Measurements from ENCODE around the gene BTBD9.

BTBD9 gene

DNA sequence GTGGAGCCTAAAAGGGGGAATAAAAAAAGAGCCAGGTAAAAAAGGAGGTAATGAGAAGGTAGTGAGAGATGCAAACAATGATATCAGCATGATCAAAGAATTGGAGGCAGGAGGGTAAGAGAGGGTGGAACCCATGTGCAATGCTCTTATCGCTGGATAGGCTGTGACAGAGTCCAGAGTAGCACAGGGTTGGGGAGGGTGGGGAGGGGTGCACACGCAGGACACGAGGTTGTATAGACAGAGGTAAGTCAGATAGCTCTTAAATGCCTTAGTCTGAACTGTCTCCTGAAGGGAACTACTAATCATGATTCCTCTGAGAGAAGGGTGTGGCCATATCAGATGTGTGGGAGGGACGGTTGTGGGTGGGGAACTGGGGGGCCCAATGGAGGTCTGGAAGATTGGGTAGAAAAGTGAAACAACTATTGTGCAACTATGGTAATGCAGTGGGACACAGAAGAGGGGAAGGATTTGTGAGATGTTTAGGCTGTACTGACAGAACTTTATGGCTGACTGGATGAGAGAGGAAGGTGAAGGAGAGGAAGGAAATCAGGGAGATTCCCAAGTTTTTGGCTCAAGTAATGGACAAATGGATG is 354.8 kb downstream of the BTBD9 start:
- DNase-seq (ENCODE audit: low spot score): no peak

DNA sequence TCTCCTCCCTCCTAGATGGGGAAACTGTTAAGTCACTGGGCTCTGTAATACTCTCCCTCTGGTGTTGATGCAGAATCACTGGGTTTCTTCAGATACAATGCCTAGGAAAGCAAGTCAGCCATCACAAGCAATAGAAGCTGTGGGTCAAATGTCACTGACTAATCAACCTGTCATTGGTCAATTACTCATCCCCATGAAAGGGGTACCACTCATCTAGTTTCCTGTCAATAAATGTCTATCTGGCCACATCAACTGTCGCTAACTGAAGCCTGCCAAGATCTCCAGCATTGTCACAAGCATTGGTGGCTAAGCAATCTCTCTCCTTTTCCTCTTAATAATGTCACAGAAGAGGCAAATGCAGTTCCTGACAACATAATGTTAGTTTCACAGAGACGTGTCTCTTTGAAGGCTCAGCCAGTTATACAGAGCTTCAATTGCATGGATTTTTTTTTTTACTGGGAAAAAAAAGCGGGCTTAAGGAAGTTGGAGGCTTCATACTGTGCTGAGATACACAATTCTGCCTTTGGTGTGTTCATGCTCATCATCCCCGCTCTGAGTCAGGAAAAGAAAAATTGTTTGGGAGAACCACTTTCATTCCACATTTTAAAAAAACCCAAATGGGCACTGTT is 355.9 kb downstream of the BTBD9 start:
- no peak for DNase-seq (ENCODE audit: low spot score)

DNA sequence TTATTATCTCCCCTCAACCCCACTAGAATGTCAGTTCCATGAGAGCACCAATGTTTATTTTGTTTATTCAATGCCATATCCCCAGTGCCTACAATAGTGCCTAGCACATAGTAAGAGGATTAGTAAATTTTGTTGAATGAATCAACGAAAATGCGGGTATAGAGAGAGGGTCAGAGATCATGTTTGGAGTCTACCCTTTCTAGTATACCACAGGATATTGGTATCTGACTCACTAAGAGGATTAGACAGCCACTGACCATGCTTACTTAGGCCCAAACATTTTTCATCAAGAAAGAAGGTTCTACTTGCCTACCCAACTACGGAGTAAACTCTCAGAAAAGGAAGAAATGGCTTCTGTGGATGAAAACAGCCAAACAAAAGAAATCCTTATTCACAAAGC is 356.8 kb downstream of the BTBD9 start:
- DNase-seq (ENCODE audit: low spot score): no peak

DNA sequence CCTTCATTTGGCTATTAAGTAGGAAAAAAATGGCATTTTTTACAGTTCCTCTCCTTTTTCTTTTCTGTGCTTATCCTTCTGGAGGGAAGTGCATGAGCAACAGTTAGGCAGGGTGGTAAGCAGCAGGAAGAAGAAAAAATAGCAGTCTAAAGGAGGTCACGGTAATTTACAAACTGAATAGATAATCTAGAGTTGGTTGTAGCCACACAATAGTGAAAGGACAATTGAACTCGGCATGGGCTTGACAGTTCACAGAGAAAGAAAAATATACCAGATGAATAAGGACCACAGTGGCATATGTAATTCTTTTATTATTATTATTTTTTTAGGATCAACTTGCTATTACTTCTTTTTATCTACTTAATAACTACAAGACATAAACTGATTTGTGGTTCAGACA is 358.6 kb downstream of the BTBD9 start:
- no peak for DNase-seq (ENCODE audit: low spot score)

DNA sequence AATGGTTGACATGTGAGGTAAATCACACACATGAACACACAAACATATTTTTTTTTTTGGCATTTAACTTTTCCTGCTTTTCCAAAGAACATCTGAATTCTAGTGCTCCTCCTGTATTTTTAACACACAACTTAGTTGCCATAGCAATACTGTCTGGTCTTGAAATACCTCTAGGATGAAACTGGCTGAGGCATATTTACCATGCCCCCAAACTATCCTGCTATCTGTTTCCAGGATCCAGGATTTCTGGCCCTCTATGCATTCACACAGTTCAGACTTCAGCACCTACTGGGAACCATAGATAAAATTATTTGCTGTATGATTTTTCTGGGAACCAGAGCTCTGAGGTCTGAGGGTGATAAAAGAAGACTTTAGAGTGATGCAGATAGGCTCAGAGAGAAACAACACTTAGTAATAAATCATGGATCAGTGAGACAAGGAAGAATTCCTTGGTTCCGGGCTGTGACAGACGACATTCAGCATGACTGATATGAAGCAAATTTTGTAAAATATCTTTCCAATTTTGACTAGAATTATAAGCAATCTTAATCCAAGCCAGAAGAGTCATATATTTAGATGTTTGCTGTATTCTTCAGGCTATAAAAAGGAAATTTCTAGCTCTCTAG is 359.7 kb downstream of the BTBD9 start:
- DNase-seq (ENCODE audit: low spot score): no peak

DNA sequence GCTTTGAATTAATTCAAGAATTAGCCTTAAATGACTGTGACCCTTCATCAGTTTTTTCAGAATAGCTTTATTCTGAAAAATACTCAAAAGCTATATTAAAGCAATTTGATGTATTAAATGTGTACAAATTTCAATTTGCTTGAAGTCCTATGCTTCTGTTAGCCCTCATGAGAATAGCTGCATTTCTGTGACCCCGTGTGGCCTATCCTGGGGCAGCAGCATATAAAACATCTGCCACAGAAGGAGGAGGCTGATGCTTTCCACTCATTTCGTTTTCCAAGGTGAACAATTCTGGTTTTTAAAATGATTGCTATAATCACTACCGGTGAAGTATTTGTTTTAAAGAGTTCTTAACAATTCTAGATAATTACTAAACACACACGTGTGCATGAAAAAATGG is 360.3 kb downstream of the BTBD9 start:
- peak; percentile 12 for DNase-seq (ENCODE audit: low spot score)

DNA sequence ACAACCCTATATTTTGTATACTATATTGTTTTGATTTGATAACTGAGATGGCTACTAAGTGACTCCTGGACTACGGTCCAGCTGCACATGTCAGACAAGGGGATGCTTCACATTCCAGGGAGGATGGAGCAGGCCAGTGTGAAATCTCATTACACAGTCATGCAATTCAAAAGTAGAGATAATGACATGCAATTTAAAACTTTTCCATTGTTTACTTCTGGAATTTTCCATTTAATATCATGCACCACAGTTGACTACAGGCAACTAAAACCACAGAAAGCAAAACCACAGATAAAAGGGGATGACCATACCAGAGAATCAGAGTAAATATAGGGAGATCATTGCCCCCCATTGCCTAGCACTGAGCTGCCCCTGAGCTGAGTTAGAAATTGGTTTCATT is 366.4 kb downstream of the BTBD9 start:
- no peak for DNase-seq (ENCODE audit: low spot score)

DNA sequence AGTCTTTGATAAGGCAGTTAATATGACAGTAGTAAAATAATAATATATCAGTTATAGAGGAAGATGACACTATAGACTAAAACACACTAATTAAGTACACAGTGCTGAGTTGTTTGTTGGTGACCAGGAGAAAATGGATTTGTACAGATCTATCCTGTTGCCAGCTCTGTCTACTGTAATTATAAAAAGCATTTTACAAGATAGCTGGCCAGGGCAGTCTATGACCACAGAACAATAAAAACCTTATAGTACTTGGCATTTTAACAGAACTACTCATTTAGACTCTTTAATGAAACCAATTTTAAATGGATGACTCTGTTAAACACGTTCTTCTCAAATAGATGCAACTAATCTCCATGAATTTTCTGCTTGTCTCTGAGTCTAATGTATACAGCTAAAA is 367.5 kb downstream of the BTBD9 start:
- DNase-seq (ENCODE audit: low spot score): no peak

DNA sequence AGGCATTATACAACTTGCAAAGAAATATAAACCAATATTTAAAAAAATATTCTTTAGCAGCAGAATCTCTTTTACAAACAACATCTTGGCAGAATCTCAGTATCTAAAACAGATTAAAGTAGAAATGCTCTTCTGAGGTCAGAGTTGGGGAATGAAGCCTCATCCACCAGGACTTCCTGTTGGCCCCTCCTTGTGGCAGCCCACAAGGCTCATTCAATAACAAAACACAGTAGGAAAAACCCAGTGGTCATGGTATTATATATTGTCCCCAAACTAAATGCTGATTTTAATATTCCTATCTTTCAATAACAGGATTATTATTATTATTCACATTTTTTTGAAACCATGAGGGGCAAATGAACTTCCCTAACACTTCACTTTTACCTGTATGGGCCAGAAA is 368.6 kb downstream of the BTBD9 start:
- DNase-seq (ENCODE audit: low spot score): no peak

DNA sequence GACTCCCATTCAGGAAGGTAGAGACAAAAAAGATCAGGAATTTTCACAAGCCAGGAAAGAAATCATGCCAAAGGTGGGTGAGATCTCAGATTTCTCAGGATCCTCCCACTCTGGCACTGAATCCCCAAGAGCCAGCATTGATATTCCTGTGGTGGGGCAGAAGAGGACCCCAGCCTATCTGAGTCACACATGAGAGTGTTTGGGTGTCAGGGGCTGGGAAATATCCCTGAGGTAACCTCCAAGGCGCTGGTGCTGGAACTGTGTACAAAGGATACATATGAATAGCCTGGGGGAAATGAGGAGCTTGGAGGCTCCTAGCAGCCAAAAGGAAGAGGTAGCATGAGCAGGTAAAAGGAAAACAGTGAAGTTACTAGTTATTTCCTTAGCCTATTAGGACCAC is 369.4 kb downstream of the BTBD9 start:
- no peak for DNase-seq (ENCODE audit: low spot score)

DNA sequence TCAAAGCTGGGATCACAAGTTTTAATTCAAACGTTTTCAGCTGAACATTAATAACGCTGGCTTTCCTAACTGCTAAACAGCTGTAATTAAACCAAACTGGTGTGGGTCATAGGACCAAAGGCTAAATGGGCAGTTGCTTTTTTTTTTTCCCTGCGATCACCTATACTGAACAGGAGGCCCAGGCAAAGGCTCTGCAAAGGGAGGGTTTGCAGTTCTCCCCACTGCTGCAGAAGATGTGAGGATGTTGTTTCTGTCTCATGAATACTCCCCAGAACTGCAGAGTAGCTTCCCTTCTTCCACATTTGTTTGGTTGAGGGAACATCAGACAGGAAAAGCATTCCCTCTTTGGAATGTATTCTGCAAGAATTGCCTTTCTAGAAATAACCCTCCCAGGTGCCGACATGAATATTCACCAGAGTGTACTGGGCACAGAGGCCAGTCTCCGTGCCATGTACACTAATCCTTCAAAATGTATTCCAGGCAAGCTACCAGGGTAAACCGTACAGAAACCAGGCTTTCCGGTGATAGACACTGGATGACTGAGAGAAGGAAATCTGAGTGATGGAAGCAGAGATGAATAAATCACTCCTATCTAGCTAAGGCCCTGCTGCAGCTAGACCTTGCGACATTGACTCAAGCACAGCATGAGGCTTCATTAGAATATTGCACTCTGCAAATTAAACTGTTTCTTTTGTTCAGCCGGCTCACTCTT is 370.1 kb downstream of the BTBD9 start:
- DNase-seq (ENCODE audit: low spot score): no peak

DNA sequence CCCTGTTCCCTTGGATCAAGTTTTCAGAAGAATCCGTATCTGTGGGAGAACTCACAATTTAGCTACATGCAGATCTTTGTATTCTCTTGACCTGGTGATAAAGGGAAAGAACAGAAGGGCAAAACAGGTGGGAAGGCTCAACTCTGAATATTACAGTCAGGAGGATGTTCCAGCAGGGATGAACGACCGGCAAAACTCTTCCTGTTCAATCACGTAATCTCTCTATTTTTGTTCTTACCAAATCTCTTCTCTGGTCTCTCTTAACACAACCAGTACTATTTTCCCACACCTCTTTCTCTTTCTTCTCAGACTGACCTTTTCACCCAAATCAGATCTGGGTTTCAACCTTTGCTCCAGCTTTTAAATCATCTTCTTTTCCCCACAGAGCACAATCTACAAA is 371.4 kb downstream of the BTBD9 start:
- no peak for DNase-seq (ENCODE audit: low spot score)

DNA sequence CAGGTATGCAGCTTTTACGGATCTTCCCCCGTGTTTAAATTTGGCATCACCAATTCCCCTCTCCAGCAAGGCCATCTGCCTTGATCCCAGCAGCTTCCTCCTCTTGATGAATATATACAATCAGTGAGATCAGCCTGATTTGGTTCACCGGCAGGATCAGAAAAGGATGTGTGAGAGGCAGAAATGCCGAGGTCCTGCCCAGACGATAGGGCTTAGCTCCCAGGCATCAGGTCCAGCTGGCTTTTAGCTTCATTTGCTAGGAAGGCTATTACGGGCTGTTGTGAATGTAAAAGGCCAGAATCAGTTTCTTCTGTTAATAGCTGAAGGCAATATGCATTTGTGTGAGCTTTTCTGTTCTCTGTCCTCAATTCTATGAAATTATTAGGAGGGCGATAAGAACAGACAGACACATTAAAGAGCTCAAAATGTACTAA is 372.8 kb downstream of the BTBD9 start:
- no peak for DNase-seq (ENCODE audit: low spot score)

DNA sequence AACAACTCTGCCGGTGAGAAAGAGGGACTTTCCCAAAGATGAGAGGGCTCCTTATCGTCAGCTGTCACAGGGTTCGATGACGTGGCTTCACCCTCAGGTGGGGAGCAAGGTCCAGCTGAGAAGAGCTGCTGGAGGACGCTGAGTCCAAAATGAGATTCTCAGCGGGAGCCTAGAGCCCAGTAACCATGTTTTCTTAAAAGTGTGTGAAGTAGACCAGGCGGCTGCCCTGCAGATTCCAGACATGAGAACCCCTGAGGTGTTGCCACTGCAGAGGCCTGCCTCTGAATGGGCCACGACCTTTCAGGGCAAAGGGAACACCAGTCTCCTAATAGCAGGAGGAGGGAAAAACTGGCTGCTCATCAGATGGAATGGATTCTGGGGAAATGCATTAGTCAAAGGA is 375.1 kb downstream of the BTBD9 start:
- DNase-seq (ENCODE audit: low spot score): no peak

DNA sequence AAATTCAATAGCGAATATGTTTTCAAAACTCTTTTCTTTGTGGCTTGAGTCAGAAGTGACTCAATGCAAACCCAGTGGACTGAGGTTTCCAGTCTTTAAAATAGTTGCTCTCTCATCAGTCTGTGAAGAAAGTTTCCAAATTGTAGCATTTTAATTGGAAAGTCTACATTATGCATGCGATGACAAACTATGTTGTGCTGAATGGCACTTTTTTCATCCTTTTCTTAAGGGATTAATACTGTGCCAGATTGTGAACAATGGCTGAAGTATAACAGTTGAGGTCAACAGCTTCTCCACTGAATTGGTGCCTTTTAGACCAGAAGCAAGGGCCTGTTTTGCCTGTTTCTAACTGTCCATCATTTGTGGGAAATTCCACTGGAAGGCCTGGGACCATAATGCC is 377.1 kb downstream of the BTBD9 start:
- DNase-seq (ENCODE audit: low spot score): no peak

DNA sequence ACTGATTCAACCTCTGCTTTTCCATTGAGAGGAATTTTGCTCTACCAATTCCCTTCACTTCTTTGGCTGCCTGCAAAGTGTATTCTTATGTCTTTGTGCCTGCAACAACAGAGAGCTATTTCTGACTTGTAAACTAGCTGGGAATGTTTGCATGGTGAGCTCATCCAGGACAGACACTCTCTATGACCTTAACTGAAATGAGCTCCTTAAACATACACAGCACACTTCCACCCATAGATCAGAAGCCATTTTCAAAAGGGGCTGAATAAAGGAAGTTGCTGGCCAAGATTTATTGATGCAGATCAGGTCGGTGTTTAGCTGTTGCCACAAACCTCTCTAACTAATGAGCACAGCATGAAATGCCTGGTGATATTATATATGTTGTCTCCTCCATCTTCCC is 377.7 kb downstream of the BTBD9 start:
- no peak for DNase-seq (ENCODE audit: low spot score)

DNA sequence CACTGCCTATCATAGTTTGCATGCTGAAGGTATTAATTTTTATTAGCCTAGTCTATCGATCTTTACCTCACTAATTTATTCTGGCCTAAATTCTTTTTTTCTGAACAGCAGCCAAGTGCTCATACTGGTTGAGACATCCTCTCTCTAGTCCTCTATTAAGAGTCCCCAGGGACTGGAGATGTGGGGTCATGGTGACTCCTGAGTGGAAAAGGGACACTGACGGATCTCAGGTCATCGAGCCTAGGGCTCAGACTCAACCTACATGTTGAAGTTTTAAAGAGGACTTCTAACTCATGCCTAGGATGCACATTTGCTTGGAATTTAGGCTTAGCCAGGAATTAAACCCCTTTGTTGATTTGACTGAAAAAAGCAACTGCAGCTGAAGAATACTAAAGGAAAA is 378.1 kb downstream of the BTBD9 start:
- no peak for DNase-seq (ENCODE audit: low spot score)

DNA sequence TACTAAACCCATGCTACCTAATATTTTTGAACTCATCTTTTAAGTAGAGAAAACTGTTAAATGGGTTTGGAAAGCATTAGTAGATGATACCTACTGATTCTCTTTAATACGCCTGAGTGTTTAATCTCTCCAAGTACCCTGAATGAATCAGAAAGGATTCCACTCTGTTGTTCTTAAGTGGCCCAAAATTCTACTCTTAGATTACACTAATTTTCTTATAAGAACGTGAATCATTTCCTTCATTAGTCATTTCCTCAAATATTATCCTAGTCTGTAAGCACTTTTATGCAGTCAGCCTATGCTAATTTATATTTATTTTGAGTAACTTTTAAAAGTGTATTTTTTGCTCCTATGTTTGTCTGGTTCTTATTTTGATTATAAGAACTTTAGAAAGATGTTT is 380.0 kb downstream of the BTBD9 start:
- no peak for DNase-seq (ENCODE audit: low spot score)

DNA sequence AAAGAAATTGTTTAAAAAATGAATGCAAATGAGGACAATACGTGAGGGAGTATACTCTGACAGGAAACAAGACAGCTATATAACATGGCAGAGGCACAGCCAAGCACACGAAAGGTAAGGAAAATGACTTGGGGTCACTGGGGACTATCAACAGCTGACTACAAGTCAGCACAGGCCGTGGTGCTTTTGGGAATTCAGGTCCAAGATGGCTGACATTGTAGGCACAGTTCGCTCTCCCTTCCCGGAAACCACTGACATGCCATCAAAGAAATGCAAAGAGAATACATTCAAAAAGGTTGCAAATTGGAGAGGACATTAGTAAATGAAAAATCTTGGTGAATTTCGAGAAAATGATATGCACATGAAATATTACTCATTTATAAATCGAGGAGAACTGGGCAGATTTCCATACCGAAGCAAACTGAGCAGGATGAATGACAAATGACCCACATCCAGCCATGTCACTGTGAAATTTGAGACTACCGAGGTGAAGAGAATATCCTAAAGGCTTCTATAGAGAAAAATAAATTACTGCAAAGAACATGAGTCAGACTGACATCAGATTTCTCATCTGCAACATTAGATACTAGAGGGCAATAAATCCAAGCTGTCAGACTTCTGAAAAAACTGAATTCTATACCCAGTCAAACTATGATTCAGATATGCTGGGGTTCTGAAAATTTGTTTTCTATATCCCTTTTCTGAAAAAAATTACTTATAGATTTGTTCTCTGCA is 391.1 kb downstream of the BTBD9 start:
- no peak for DNase-seq (ENCODE audit: low spot score)

DNA sequence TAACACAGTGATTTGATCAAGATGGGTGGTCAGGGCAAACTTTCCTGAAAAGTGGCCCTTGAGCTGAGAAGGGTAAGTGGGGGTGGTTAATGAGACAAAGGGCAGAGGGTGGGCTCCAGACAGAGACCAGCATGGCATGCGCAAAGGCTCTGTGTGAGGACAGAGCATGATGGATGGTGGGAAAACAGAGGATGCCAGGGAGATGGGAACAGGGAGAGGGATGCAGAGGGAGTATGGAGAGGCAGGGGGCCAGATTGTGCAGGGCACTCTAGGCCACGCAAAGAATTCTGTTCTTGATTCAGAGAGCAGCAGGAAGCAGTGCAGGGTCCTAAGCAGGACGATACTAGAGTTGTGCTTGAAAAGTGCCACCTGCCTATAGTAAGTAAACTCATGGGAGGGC is 394.4 kb downstream of the BTBD9 start:
- DNase-seq (ENCODE audit: low spot score): no peak

DNA sequence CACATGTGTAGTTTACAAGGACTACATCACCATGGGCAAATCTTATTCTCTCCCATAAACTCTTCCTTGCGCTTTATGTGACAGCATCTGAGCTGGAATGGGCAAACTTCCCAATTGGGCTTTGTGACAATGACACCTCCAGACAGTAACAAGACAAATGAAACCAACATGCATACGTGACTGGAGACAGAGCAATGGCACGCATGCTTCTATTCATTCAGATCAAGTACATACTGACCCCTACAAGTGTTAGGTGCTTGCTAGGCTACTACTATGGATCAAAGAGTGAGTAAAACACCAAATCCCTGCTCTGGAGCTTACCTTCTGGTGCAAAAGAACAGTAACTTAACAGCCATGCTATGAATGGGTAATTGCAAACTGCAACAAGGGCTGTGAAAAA is 394.9 kb downstream of the BTBD9 start:
- no peak for DNase-seq (ENCODE audit: low spot score)

DNA sequence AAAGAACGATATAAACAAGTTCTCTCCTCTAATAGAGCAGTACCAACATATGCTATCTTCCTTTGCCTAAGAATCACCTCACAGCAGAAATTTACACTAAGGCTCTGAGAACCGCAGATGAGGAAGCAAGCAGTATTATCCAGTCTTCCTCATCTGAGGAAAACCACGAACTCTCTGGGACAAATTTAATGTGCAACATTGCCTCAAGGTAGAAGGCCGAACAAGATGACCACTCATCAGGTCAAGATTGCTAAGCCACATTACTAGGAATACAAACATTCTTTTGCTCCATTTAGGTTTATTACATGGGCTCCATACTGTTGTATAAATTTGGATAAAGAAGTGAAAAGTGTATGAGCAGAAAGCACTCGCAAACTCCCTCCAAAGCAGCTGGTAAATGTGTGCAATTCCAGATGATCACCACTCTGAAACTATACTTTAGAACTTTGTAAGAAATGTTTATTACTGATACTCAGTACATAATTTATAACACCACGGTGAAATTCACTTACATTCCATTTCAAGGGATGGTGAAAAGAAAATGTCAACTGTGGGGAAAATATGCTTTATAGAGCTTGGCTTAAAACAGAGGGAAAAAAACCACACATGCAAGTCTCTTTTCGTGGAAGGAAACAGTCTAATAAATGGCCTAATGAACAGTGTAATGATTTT is 398.4 kb downstream of the BTBD9 start:
- DNase-seq (ENCODE audit: low spot score): no peak

All from NAMALWA (cell line).